ENCODE results near the gene MTPN.

GRCh38 chr7:136018104-136018503 lies 40.9 kb upstream of the MTPN start:
- TF ChIP-seq CTCF (conservative IDR thresholded peaks at IDR 0.05 in 1 of 2, IDR thresholded peaks at IDR 0.05 in 1 of 2; ENCODE audit: low read depth in 1 of 2, low read length in 2 of 2), result no peak
- no peak for TF ChIP-seq EZH2 (IDR thresholded peaks at IDR 0.05; ENCODE audit: low read length, missing control alignments)

All from fibroblast of lung (primary cell).